ENCODE measurements around the gene KCNJ14.
A peak's percentile ranks its signal among the peaks of the same experiment; 100 is the strongest.

The KCNJ14 gene

GRCh38 chr19:48418317-48419064 lies 36.9 kb upstream of the KCNJ14 start:
- no peak overlapping the region for H3K27ac ChIP-seq (ENCODE audit: low read length)
- no peak overlapping the region for H3K9ac ChIP-seq (ENCODE audit: low read depth, low read length)
- no peak overlapping the region for H3K4me2 ChIP-seq (ENCODE audit: insufficient read depth, low read length)
- DNase-seq (no peak), ATAC-seq (ENCODE audit: insufficient read depth, low read depth) (no peak)
- no peaks in the 10 kb centered on the region for H3K9me3 ChIP-seq (ENCODE audit: insufficient read depth, low read length, severe bottlenecking)
- H3K27me3 ChIP-seq (ENCODE audit: insufficient read depth, low read length, poor library complexity): no peaks in the 10 kb centered on the region
- no peaks in the 10 kb centered on the region for H3K36me3 ChIP-seq (ENCODE audit: insufficient read depth, low read length)
- H3K4me3 ChIP-seq (ENCODE audit: low read depth in 1 of 2, low read length in 2 of 2): no peak overlapping the region
- H3K79me2 ChIP-seq (ENCODE audit: insufficient read depth, low read length): no peaks in the 10 kb centered on the region
- no peaks in the 10 kb centered on the region for H3K4me1 ChIP-seq (ENCODE audit: insufficient read depth, low read length)
- H4K20me1 ChIP-seq (ENCODE audit: insufficient read depth, low read length): no peaks in the 10 kb centered on the region
- H2AFZ ChIP-seq (ENCODE audit: low read depth, low read length): no peak overlapping the region
- TF ChIP-seq CTCF (IDR thresholded peaks at IDR 0.05; ENCODE audit: borderline replicate concordance, extremely low read depth, low read length, poor library complexity, severe bottlenecking) (no peak), EZH2 (IDR thresholded peaks at IDR 0.05; ENCODE audit: borderline replicate concordance, low read depth, low read length, severe bottlenecking) (no peak)

- H2AFZ ChIP-seq (ENCODE audit: low read depth, low read length): no peak overlapping the region
- no peak overlapping the region for H3K27ac ChIP-seq (ENCODE audit: low read length)
- no peak overlapping the region for H3K9ac ChIP-seq (ENCODE audit: low read depth, low read length)
These were observed 36.0 kb upstream of the KCNJ14 start for GRCh38 chr19:48419158-48419920.

GRCh38 chr19:48421548-48421947 lies 33.8 kb upstream of the KCNJ14 start:
- Histone ChIP-seq H3K9me3 (ENCODE audit: insufficient read depth, low read length, severe bottlenecking) (no peaks in the 10 kb centered on the region), H4K20me1 (ENCODE audit: insufficient read depth, low read length) (no peaks in the 10 kb centered on the region), H3K4me1 (ENCODE audit: insufficient read depth, low read length) (no peaks in the 10 kb centered on the region; the same call in 1 of the 2 replicates), H3K4me2 (ENCODE audit: insufficient read depth, low read length) (no peak overlapping the region), H2AFZ (ENCODE audit: low read depth, low read length) (no peak overlapping the region), H3K27me3 (ENCODE audit: insufficient read depth, low read length, poor library complexity) (no peaks in the 10 kb centered on the region), H3K79me2 (ENCODE audit: insufficient read depth, low read length) (no peaks in the 10 kb centered on the region), H3K36me3 (ENCODE audit: insufficient read depth, low read length) (no peaks in the 10 kb centered on the region), H3K27ac (ENCODE audit: low read length) (no peak overlapping the region), H3K4me3 (ENCODE audit: low read depth in 1 of 2, low read length in 2 of 2) (no peak overlapping the region), H3K9ac (ENCODE audit: low read depth, low read length) (no peak overlapping the region)
- DNase-seq (no peak), ATAC-seq (ENCODE audit: insufficient read depth, low read depth) (no peak)
- no peak for TF ChIP-seq CTCF (IDR thresholded peaks at IDR 0.05; ENCODE audit: borderline replicate concordance, extremely low read depth, low read length, poor library complexity, severe bottlenecking)
- TF ChIP-seq EZH2 (IDR thresholded peaks at IDR 0.05; ENCODE audit: borderline replicate concordance, low read depth, low read length, severe bottlenecking): no peak

More at GRCh38 chr19:48419158-48419920, 36.0 kb upstream of the KCNJ14 start:
- TF ChIP-seq CTCF (IDR thresholded peaks at IDR 0.05; ENCODE audit: borderline replicate concordance, extremely low read depth, low read length, poor library complexity, severe bottlenecking) (no peak), EZH2 (IDR thresholded peaks at IDR 0.05; ENCODE audit: borderline replicate concordance, low read depth, low read length, severe bottlenecking) (no peak)
- Histone ChIP-seq H3K79me2 (ENCODE audit: insufficient read depth, low read length) (no peaks in the 10 kb centered on the region), H3K4me3 (ENCODE audit: low read depth in 1 of 2, low read length in 2 of 2) (no peak overlapping the region), H3K4me2 (ENCODE audit: insufficient read depth, low read length) (no peak overlapping the region), H3K4me1 (ENCODE audit: insufficient read depth, low read length) (no peaks in the 10 kb centered on the region), H3K27me3 (ENCODE audit: insufficient read depth, low read length, poor library complexity) (no peaks in the 10 kb centered on the region), H3K9me3 (ENCODE audit: insufficient read depth, low read length, severe bottlenecking) (no peaks in the 10 kb centered on the region), H4K20me1 (ENCODE audit: insufficient read depth, low read length) (no peaks in the 10 kb centered on the region), H3K36me3 (ENCODE audit: insufficient read depth, low read length) (no peaks in the 10 kb centered on the region)
- peak; percentile 84 for ATAC-seq (ENCODE audit: insufficient read depth, low read depth)
- peak; percentile 67 for DNase-seq
